ENCODE data around the gene SLC30A4.

The SLC30A4 gene

GRCh38 chr15:45499426-45499825, 23.1 kb downstream of the SLC30A4 start:
- no peak for DNase-seq

GRCh38 chr15:45498701-45499100, 23.9 kb downstream of the SLC30A4 start:
- no peak for DNase-seq

- no peak for DNase-seq
Measured at GRCh38 chr15:45497261-45497660, 25.3 kb downstream of the SLC30A4 start.

- DNase-seq, result no peak
Measured at GRCh38 chr15:45496658-45497057, 25.9 kb downstream of the SLC30A4 start.

GRCh38 chr15:45495588-45495987, 27.0 kb downstream of the SLC30A4 start:
- DNase-seq, result no peak

GRCh38 chr15:45489690-45490238, 32.8 kb downstream of the SLC30A4 start:
- no peak for DNase-seq

GRCh38 chr15:45486317-45486716, 36.2 kb downstream of the SLC30A4 start:
- DNase-seq, result no peak

GRCh38 chr15:45481135-45481534, 41.4 kb downstream of the SLC30A4 start:
- no peak for DNase-seq

- DNase-seq, result no peak
Measured at GRCh38 chr15:45476410-45476809, 46.1 kb downstream of the SLC30A4 start.

GRCh38 chr15:45474799-45475198, 47.8 kb downstream of the SLC30A4 start:
- no peak for DNase-seq

- no peak for DNase-seq
Measured at GRCh38 chr15:45473068-45473467, 49.5 kb downstream of the SLC30A4 start.

GRCh38 chr15:45471151-45471550, 51.4 kb downstream of the SLC30A4 start:
- no peak for DNase-seq

GRCh38 chr15:45469441-45469840, 53.1 kb downstream of the SLC30A4 start:
- DNase-seq, result no peak

GRCh38 chr15:45469027-45469426, 53.5 kb downstream of the SLC30A4 start:
- DNase-seq, result no peak

GRCh38 chr15:45468294-45468693, 54.3 kb downstream of the SLC30A4 start:
- DNase-seq, result no peak

- DNase-seq, result peak; percentile 86 to 88
Measured at GRCh38 chr15:45458746-45459403, 63.7 kb downstream of the SLC30A4 start.

GRCh38 chr15:45457641-45458539, 64.7 kb downstream of the SLC30A4 start:
- DNase-seq, result peak; percentile 69 to 86

- DNase-seq, result peak in 1 of 2 donors; percentile 24
Measured at GRCh38 chr15:45457220-45457619, 65.3 kb downstream of the SLC30A4 start.

GRCh38 chr15:45456212-45457106, 66.1 kb downstream of the SLC30A4 start:
- DNase-seq, result peak; percentile 63 to 65

- peak; percentile 63 to 78 for DNase-seq
Measured at GRCh38 chr15:45454814-45455213, 67.7 kb downstream of the SLC30A4 start.

- no peak for DNase-seq
Measured at GRCh38 chr15:45451265-45451664, 71.3 kb downstream of the SLC30A4 start.

Data from stimulated activated CD4-positive, alpha-beta T cell treated with anti-CD3 and anti-CD28 coated beads, Interleukin-2, amount 100 ng/mL, for 24 hours (primary cell).